Neural progenitor cell (in vitro differentiated cells): ENCODE measurements around the gene MATK. TPM values are rescaled to one million over a fixed set of nuclear protein-coding genes. Genes with fewer than 3 reads are reported as not detected.

Experiments
- DNase-seq: peaks from one replicate; pipeline ENCODE4 v3.0.0-alpha.2; 2016; ENCODE audit warnings: low spot score
- H2AFZ ChIP-seq: fragments of 200-600 bp; sonication (generic); replicated peaks from 2 replicates; pipeline ENCODE4 v1.6.1; 2016; ENCODE audit warnings: antibody characterized with exemption
- H3F3A ChIP-seq: fragments of 200-600 bp; sonication (generic); 2 replicates; pipeline ENCODE4 v1.6.1; 2016; ENCODE audit warnings: antibody characterized with exemption, low read depth
- H3K27ac ChIP-seq: fragments of 200-600 bp; sonication (generic); 2 replicates; pipeline ENCODE4 v1.5.1; 2016; ENCODE audit warnings: mild to moderate bottlenecking
- H3K27me3 ChIP-seq: fragments of 200-600 bp; sonication (generic); 2 replicates; pipeline ENCODE4 v1.6.1; 2016; ENCODE audit warnings: mild to moderate bottlenecking, moderate library complexity
- H3K36me3 ChIP-seq: fragments of 200-600 bp; sonication (generic); 2 replicates; pipeline ENCODE4 v1.5.1; 2016
- H3K4me1 ChIP-seq: fragments of 200-600 bp; sonication (generic); 2 replicates; pipeline ENCODE4 v1.6.1; 2016; ENCODE audit warnings: mixed run types
- H3K4me2 ChIP-seq: fragments of 200-600 bp; sonication (generic); 2 replicates; pipeline ENCODE4 v1.6.1; 2016
- H3K4me3 ChIP-seq: fragments of 200-600 bp; sonication (generic); 2 replicates; pipeline ENCODE4 v1.5.1; 2016
- H3K79me2 ChIP-seq: fragments of 200-600 bp; sonication (generic); 2 replicates; pipeline ENCODE4 v1.6.1; 2016; ENCODE audit warnings: low read depth
- H3K9ac ChIP-seq: fragments of 200-600 bp; sonication (generic); 2 replicates; pipeline ENCODE4 v1.6.1; 2016
- H3K9me3 ChIP-seq: fragments of 200-600 bp; sonication (generic); 2 replicates; pipeline ENCODE4 v1.5.1; 2016; ENCODE audit warnings: low read depth
- H4K20me1 ChIP-seq: fragments of 200-600 bp; sonication (generic); 2 replicates; pipeline ENCODE4 v1.6.1; 2016; ENCODE audit warnings: low read depth
- H3K27ac Mint-ChIP-seq: 3 replicates; pipeline ENCODE4 v1.8.0; 2021; ENCODE audit warnings: mixed read lengths
- H3K27me3 Mint-ChIP-seq: 2 replicates; pipeline ENCODE4 v1.8.0; 2022; ENCODE audit warnings: low read depth, mild to moderate bottlenecking, inconsistent platforms, moderate library complexity, mixed read lengths; ENCODE audit not compliant: insufficient read depth
- H3K36me3 Mint-ChIP-seq: 3 replicates; pipeline ENCODE4 v1.8.0; 2021; ENCODE audit warnings: mixed read lengths
- H3K4me1 Mint-ChIP-seq: 3 replicates; pipeline ENCODE4 v1.8.0; 2021; ENCODE audit warnings: mixed read lengths
- H3K4me3 Mint-ChIP-seq: 3 replicates; pipeline ENCODE4 v1.8.0; 2021; ENCODE audit warnings: mild to moderate bottlenecking, moderate library complexity, mixed read lengths
- H3K9me3 Mint-ChIP-seq: 3 replicates; pipeline ENCODE4 v1.8.0; 2020; ENCODE audit warnings: mixed read lengths
- EZH2 ChIP-seq: fragments of 200-600 bp; sonication (generic); IDR thresholded peaks from 2 replicates; pipeline ENCODE4 v1.6.1; 2017; ENCODE audit warnings: antibody characterized with exemption, mild to moderate bottlenecking, moderate library complexity
- EZH2phosphoT487 ChIP-seq: fragments of 200-600 bp; sonication (generic); IDR thresholded peaks from 2 replicates; pipeline ENCODE4 v1.6.1; 2017; ENCODE audit warnings: antibody characterized with exemption
- total RNA-seq: library from RNA; depleted of rRNA; stranded (reverse); fragments of >200 nt; gene quantifications from 2 replicates; pipeline ENCODE4 v1.2.3, GENCODE V29; 2015; ENCODE audit warnings: low replicate concordance
- TF ChIP-seq, protein P1 (sequence below): fragments of 200-600 bp; sonication (generic); IDR thresholded peaks from 2 replicates; pipeline ENCODE4 v1.5.1; 2017; ENCODE audit warnings: antibody characterized with exemption, mild to moderate bottlenecking

MATK gene
- total RNA-seq, 1 donor from 2014 or later: 2.4 TPM

DNA sequence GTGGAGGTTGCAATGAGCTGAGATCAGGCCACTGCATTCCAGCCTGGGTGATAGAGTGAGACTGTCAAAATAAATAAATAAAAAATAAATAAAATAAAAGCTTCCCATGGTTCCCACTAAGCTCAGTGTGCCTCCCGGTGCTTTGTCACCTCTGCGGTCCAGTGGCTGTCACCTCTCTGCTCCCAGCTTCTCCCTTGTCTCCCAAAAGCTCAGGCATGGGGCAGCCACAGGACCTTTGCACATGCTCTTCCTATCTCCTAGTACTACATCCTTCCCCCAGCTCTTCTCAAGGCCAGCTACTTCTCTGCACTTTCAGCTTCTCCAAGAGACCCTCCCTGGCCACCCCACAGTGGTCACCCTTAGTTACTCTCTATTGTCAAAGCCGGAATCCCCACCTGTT, 7.6 kb upstream of the MATK start:
- Mint-ChIP-seq H3K9me3 (peaks cover 7% of the 10 kb centered on the region), H3K27me3 (peaks cover 32% of the 10 kb centered on the region), H3K27ac (no peak overlapping the region), H3K4me1 (no peaks in the 10 kb centered on the region), H3K36me3 (peaks cover 2% of the 10 kb centered on the region), H3K4me3 (peak overlapping the region; percentile 9)
- no peaks in the 10 kb centered on the region for H3K4me1 ChIP-seq
- no peak overlapping the region for H3K4me3 ChIP-seq
- no peaks in the 10 kb centered on the region for H3K36me3 ChIP-seq
- no peaks in the 10 kb centered on the region for H4K20me1 ChIP-seq
- no peak for TF ChIP-seq EZH2
- TF ChIP-seq EZH2phosphoT487: no peak
- H3K79me2 ChIP-seq: no peaks in the 10 kb centered on the region
- no peaks in the 10 kb centered on the region for H3K9me3 ChIP-seq
- peaks cover 6% of the 10 kb centered on the region for H3F3A ChIP-seq
- DNase-seq: no peak
- no peak overlapping the region for H2AFZ ChIP-seq
- no peak overlapping the region for H3K27ac ChIP-seq
- peaks cover 18% of the 10 kb centered on the region for H3K27me3 ChIP-seq
- no peak overlapping the region for H3K4me2 ChIP-seq
- no peak overlapping the region for H3K9ac ChIP-seq

- peaks cover 7% of the 10 kb centered on the region for H3K9me3 Mint-ChIP-seq
Observed at GRCh38 chr19:3792114-3792513, 5.9 kb upstream of the MATK start.

GRCh38 chr19:3790941-3791340, 4.8 kb upstream of the MATK start:
- Mint-ChIP-seq H3K4me3 (no peak overlapping the region), H3K27me3 (peaks cover 29% of the 10 kb centered on the region)

More at GRCh38 chr19:3792114-3792513, 5.9 kb upstream of the MATK start:
- DNase-seq: no peak
- Histone ChIP-seq H4K20me1 (no peaks in the 10 kb centered on the region), H3F3A (peaks cover 8% of the 10 kb centered on the region), H3K27ac (no peak overlapping the region), H3K4me1 (no peaks in the 10 kb centered on the region), H3K4me2 (no peak overlapping the region), H3K4me3 (no peak overlapping the region), H3K9ac (no peak overlapping the region), H3K27me3 (peaks cover 28% of the 10 kb centered on the region), H3K9me3 (no peaks in the 10 kb centered on the region), H2AFZ (no peak overlapping the region), H3K36me3 (no peaks in the 10 kb centered on the region), H3K79me2 (no peaks in the 10 kb centered on the region)
- peaks cover 2% of the 10 kb centered on the region for H3K36me3 Mint-ChIP-seq
- H3K27ac Mint-ChIP-seq: no peak overlapping the region
- peaks cover 26% of the 10 kb centered on the region for H3K27me3 Mint-ChIP-seq
- no peak overlapping the region for H3K4me3 Mint-ChIP-seq
- no peaks in the 10 kb centered on the region for H3K4me1 Mint-ChIP-seq
- TF ChIP-seq EZH2: no peak
- no peak for TF ChIP-seq EZH2phosphoT487
- TF ChIP-seq, protein P1, sequence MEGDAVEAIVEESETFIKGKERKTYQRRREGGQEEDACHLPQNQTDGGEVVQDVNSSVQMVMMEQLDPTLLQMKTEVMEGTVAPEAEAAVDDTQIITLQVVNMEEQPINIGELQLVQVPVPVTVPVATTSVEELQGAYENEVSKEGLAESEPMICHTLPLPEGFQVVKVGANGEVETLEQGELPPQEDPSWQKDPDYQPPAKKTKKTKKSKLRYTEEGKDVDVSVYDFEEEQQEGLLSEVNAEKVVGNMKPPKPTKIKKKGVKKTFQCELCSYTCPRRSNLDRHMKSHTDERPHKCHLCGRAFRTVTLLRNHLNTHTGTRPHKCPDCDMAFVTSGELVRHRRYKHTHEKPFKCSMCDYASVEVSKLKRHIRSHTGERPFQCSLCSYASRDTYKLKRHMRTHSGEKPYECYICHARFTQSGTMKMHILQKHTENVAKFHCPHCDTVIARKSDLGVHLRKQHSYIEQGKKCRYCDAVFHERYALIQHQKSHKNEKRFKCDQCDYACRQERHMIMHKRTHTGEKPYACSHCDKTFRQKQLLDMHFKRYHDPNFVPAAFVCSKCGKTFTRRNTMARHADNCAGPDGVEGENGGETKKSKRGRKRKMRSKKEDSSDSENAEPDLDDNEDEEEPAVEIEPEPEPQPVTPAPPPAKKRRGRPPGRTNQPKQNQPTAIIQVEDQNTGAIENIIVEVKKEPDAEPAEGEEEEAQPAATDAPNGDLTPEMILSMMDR: no peak

GRCh38 chr19:3790209-3790734, 4.1 kb upstream of the MATK start:
- Histone ChIP-seq H3K79me2 (no peaks in the 10 kb centered on the region), H3K9ac (no peak overlapping the region), H3K36me3 (no peaks in the 10 kb centered on the region), H4K20me1 (peaks cover 1% of the 10 kb centered on the region), H3K4me3 (no peak overlapping the region), H3K4me1 (peaks cover 6% of the 10 kb centered on the region), H3K4me2 (no peak overlapping the region), H3K9me3 (no peaks in the 10 kb centered on the region), H3K27me3 (peaks cover 47% of the 10 kb centered on the region), H2AFZ (no peak overlapping the region), H3F3A (peaks cover 8% of the 10 kb centered on the region), H3K27ac (no peak overlapping the region)
- Mint-ChIP-seq H3K9me3 (no peaks in the 10 kb centered on the region), H3K4me3 (no peak overlapping the region), H3K27ac (no peak overlapping the region), H3K36me3 (no peaks in the 10 kb centered on the region), H3K27me3 (peaks cover 32% of the 10 kb centered on the region), H3K4me1 (peaks cover 3% of the 10 kb centered on the region)
- no peak for DNase-seq
- TF ChIP-seq, protein P1: no peak

More at GRCh38 chr19:3790941-3791340, 4.8 kb upstream of the MATK start:
- Histone ChIP-seq H4K20me1 (no peaks in the 10 kb centered on the region), H3K4me3 (no peak overlapping the region), H3K4me2 (no peak overlapping the region), H3F3A (peaks cover 8% of the 10 kb centered on the region), H3K36me3 (no peaks in the 10 kb centered on the region), H3K9ac (no peak overlapping the region), H3K27me3 (peaks cover 40% of the 10 kb centered on the region), H3K4me1 (no peaks in the 10 kb centered on the region), H3K27ac (no peak overlapping the region), H3K79me2 (no peaks in the 10 kb centered on the region), H3K9me3 (no peaks in the 10 kb centered on the region), H2AFZ (no peak overlapping the region)
- TF ChIP-seq EZH2: no peak
- TF ChIP-seq EZH2phosphoT487: no peak
- TF ChIP-seq, protein P1: no peak
- peaks cover 3% of the 10 kb centered on the region for H3K4me1 Mint-ChIP-seq
- H3K36me3 Mint-ChIP-seq: no peaks in the 10 kb centered on the region
- no peak for DNase-seq
- no peaks in the 10 kb centered on the region for H3K9me3 Mint-ChIP-seq
- H3K27ac Mint-ChIP-seq: no peak overlapping the region
